Panc1 (cell line): ENCODE data around the gene FSD1. TPM values are rescaled to one million over a fixed set of nuclear protein-coding genes. Genes with fewer than 3 reads are reported as not detected.

ENCODE experiments used
- ATAC-seq: fragments of 200-7000 bp; cut with Tn5 transposase; 2 replicates; pipeline ENCODE4 v1.9.1; 2020; ENCODE audit warnings: mild to moderate bottlenecking, moderate library complexity
- BruUV-seq: library from RNA; stranded (reverse); fragments of 400-500 nt; replicated peaks from 2 replicates; lab custom pipeline; 2021; lab: Mats Ljungman, UMichigan
- CTCF ChIA-PET: fragments of 300-600 bp; sonication (Branson Sonifier 250); formaldehyde crosslinking; loops from one replicate; lab custom pipeline; 2022; ENCODE audit warnings: antibody characterized with exemption; lab: Charles Lee
- POLR2A ChIA-PET: fragments of 300-600 bp; sonication (Branson Sonifier 250); formaldehyde crosslinking; loops from one replicate; lab custom pipeline; 2022; ENCODE audit warnings: antibody characterized with exemption; lab: Charles Lee
- DNase-seq: peaks from one replicate; pipeline ENCODE4 v3.0.0-alpha.2; 2010; ENCODE audit warnings: low read depth, low spot score
- H3K27ac ChIP-seq: 2 replicates; pipeline ENCODE4 v1.5.1; 2011; ENCODE audit warnings: mild to moderate bottlenecking, low read length, inconsistent platforms
- H3K27me3 ChIP-seq: fragments of 200-500 bp; sonication (Bioruptor generic); 2 replicates; pipeline ENCODE4 v1.6.0; 2014; ENCODE audit warnings: low read length, inconsistent platforms; ENCODE audit not compliant: control insufficient read depth, insufficient read depth
- H3K36me3 ChIP-seq: fragments of 200-500 bp; sonication (Bioruptor generic); 2 replicates; pipeline ENCODE4 v1.5.1; 2014; ENCODE audit warnings: inconsistent platforms, mild to moderate bottlenecking, low read length, moderate library complexity; ENCODE audit not compliant: control insufficient read depth, insufficient read depth
- H3K4me1 ChIP-seq: 2 replicates; pipeline ENCODE4 v1.5.1; 2011; ENCODE audit warnings: inconsistent platforms, mild to moderate bottlenecking, low read length, moderate library complexity; ENCODE audit not compliant: control insufficient read depth, insufficient read depth
- H3K4me3 ChIP-seq, 2 experiments: 2 replicates each; pipeline ENCODE4 v1.5.1; 2011 to 2012; ENCODE audit warnings: low read depth in 2 of 2, low read length in 2 of 2, mild to moderate bottlenecking in 2 of 2, inconsistent platforms in 1 of 2, moderate library complexity in 1 of 2
- H3K9me3 ChIP-seq: fragments of 200-500 bp; sonication (Bioruptor generic); 2 replicates; pipeline ENCODE4 v1.5.1; 2014; ENCODE audit warnings: low read depth, mild to moderate bottlenecking, inconsistent platforms, low read length, moderate library complexity; ENCODE audit not compliant: control insufficient read depth, insufficient read depth
- CTCF ChIP-seq: fragments of 450-650 bp; IDR thresholded peaks from 2 replicates; pipeline ENCODE4 v1.5.1; 2017; ENCODE audit warnings: mild to moderate bottlenecking
- POLR2AphosphoS5 ChIP-seq: IDR thresholded peaks from 2 replicates; pipeline ENCODE4 v1.6.1; 2012; ENCODE audit warnings: mild to moderate bottlenecking, low read depth, low read length, moderate library complexity
- REST ChIP-seq, 2 experiments: IDR thresholded peaks; 2 replicates each; pipeline ENCODE4 v1.6.1; 2011 to 2012; ENCODE audit warnings: low read depth in 2 of 2, control low read depth in 1 of 2, low read length in 1 of 2, mild to moderate bottlenecking in 1 of 2, moderate library complexity in 1 of 2; ENCODE audit not compliant: insufficient read depth in 1 of 2
- SIN3A ChIP-seq: IDR thresholded peaks from 2 replicates; pipeline ENCODE4 v1.6.1; 2012; ENCODE audit warnings: low read depth, mild to moderate bottlenecking, low read length, moderate library complexity, borderline replicate concordance; ENCODE audit not compliant: insufficient read depth
- TCF7L2 ChIP-seq: IDR thresholded peaks from 2 replicates; pipeline ENCODE4 v1.6.1; 2011; ENCODE audit warnings: mild to moderate bottlenecking, low read depth, low read length, inconsistent platforms
- in situ Hi-C: cut with HindIII; loops from 2 replicates; pipeline ENCODE4 v1.10.0; 2016; ENCODE audit warnings: low sequenced_read_pairs, low pct_unique_long_range_greater_than_20kb
- intact Hi-C: fragments of 100-400 bp; cut with micrococcal nuclease; formaldehyde crosslinking; loops from one replicate; pipeline ENCODE4 v1.10.0; 2022; ENCODE audit not compliant: unreplicated experiment
- total RNA-seq: library from RNA; stranded (reverse); gene quantifications from one replicate; pipeline ENCODE4 v1.2.1, GENCODE V29; 2021; ENCODE audit not compliant: unreplicated experiment

The FSD1 gene
- total RNA-seq, 1 experiment from 2014 or later, result 12.1 TPM

- DNase-seq (no peak), ATAC-seq (no peak)
- H3K9me3 ChIP-seq, result no peaks in the 10 kb centered on the region
- H3K4me3 ChIP-seq, result peak overlapping the region; percentile 21 to 37; a peak in 3 of 4 replicates
- in situ Hi-C loops (no loop called here), intact Hi-C loops (no loop called here)
- ChIA-PET POLR2A (interaction anchor here (0.5 to 0.6 kb wide), 3 partner anchors 30 to 1353 kb away, joined by 3 to 6 read pairs (median 5); no protein-coding TSS in a partner anchor), CTCF (no interaction called here)
- H3K4me1 ChIP-seq, result peaks cover 5% of the 10 kb centered on the region
- no peaks in the 10 kb centered on the region for H3K27me3 ChIP-seq
- TF ChIP-seq CTCF, result no peak
- TF ChIP-seq TCF7L2, result no peak
- TF ChIP-seq POLR2AphosphoS5, result no peak
- TF ChIP-seq REST (IDR thresholded peaks at IDR 0.05; ENCODE audit: insufficient read depth in 1 of 2, low read depth in 2 of 2, low read length in 1 of 2), result no peak
- no peak for TF ChIP-seq SIN3A
- no TSS peak for BruUV-seq
- H3K27ac ChIP-seq, result no peak overlapping the region
- H3K36me3 ChIP-seq, result no peaks in the 10 kb centered on the region
Observed at GRCh38 chr19:4303819-4304537, 420 bp upstream of the FSD1 start.

- Histone ChIP-seq H3K4me1 (peaks cover 5% of the 10 kb centered on the region), H3K27me3 (no peaks in the 10 kb centered on the region), H3K36me3 (no peaks in the 10 kb centered on the region), H3K9me3 (no peaks in the 10 kb centered on the region), H3K27ac (no peak overlapping the region), H3K4me3 (no peak overlapping the region)
- no peak for ATAC-seq
- ChIA-PET CTCF (no interaction called here), POLR2A (interaction anchor here (0.7 kb wide), 1 partner anchor 193 kb away, joined by 12 read pairs; no protein-coding TSS in a partner anchor)
- TF ChIP-seq REST (IDR thresholded peaks at IDR 0.05; ENCODE audit: insufficient read depth in 1 of 2, low read depth in 2 of 2, low read length in 1 of 2) (no peak), POLR2AphosphoS5 (no peak), CTCF (no peak), SIN3A (no peak), TCF7L2 (no peak)
- intact Hi-C loops, result no loop called here
- BruUV-seq, result no TSS peak
- in situ Hi-C loops, result no loop called here
- DNase-seq, result no peak
Observed at GRCh38 chr19:4305257-4305612, 837 bp downstream of the FSD1 start.
